Prostate gland (tissue), 2 donors: ENCODE data around the gene NTM.

ENCODE experiments used
- CTCF ChIP-seq, 4 experiments: fragments of 200-600 bp in 2 of 4; fragments of 450-650 bp in 2 of 4; sonication (generic) in 2 of 4; IDR thresholded peaks; 1 replicate in 3 of 4; 2 replicates in 1 of 4; pipeline ENCODE4 v1.5.1; 2016 to 2019; ENCODE audit warnings: antibody characterized with exemption in 4 of 4, mild to moderate bottlenecking in 2 of 4, moderate library complexity in 2 of 4
- POLR2A ChIP-seq: fragments of 450-650 bp; IDR thresholded peaks from one replicate; pipeline ENCODE4 v1.6.1; 2016; ENCODE audit warnings: antibody characterized with exemption, mild to moderate bottlenecking
- POLR2AphosphoS5 ChIP-seq: sonication (generic); formaldehyde crosslinking; IDR thresholded peaks from one replicate; pipeline ENCODE4 v1.6.1; 2017; ENCODE audit warnings: antibody characterized with exemption

- TF ChIP-seq CTCF (IDR thresholded peaks at IDR 0.05) (no peak), POLR2AphosphoS5 (no peak), POLR2A (no peak)
These were observed 536.5 kb downstream of the NTM start for GRCh38 chr11:131906963-131907362.
